ENCODE measurements around the gene FAAH.

Gene FAAH

DNA sequence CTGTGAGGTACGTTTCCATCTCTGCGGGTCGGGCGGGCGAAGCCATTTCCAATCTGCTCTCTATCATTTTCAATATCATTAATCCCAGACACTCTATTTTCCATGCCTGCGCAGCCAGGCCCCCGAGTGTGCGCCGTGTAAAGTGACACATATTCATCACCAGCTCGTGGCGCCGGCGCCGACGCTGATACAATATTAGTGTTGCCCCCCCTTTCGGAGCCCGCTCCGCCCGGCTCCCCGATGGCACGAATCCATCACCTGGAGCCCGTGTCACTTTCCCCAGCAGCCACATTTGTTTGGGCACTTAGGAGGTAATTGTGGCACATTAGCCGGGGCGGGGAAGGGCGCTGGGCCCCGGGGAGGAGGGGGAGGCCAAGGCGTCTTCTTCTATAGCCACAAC lies 61.8 kb downstream of the FAAH start:
- DNase-seq (ENCODE audit: low read depth), result no peak

DNA sequence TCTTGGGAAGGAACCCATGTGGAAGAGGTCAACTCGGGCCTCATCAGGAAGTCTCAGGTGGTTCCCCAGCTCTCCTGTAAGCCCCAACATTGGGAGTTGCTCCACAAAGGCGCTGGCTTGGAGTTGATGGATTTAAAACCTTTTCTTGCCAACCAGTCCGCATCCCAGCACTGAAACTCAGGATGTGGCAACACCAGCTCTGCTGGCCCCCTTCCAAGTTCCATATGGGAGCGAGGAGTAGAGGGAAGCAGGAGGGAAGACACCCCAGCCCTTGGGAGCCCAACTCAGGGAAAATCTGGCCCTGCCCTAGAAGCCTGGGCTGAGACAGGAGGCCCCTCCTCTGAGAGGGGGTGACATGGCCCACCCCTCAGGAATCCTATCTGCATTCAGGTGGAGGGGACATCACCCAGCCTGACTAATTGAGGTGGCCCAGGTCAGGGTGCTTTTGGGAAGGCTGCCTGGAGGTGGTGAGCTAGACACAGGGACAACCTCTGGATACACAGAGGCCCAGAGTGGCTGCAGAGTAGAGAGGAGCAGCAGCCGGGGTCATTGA lies 62.4 kb downstream of the FAAH start:
- H3K4me3 ChIP-seq (ENCODE audit: low read depth, low read length), result no peak overlapping the region
- TF ChIP-seq, protein P1, sequence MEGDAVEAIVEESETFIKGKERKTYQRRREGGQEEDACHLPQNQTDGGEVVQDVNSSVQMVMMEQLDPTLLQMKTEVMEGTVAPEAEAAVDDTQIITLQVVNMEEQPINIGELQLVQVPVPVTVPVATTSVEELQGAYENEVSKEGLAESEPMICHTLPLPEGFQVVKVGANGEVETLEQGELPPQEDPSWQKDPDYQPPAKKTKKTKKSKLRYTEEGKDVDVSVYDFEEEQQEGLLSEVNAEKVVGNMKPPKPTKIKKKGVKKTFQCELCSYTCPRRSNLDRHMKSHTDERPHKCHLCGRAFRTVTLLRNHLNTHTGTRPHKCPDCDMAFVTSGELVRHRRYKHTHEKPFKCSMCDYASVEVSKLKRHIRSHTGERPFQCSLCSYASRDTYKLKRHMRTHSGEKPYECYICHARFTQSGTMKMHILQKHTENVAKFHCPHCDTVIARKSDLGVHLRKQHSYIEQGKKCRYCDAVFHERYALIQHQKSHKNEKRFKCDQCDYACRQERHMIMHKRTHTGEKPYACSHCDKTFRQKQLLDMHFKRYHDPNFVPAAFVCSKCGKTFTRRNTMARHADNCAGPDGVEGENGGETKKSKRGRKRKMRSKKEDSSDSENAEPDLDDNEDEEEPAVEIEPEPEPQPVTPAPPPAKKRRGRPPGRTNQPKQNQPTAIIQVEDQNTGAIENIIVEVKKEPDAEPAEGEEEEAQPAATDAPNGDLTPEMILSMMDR (IDR thresholded peaks at IDR 0.05; ENCODE audit: control insufficient read depth, extremely low read depth, insufficient read depth), result no peak
- no peak for DNase-seq (ENCODE audit: low read depth)

More for the DNA sequence above, 61.8 kb downstream of the FAAH start:
- H3K4me3 ChIP-seq (ENCODE audit: low read depth, low read length), result no peak overlapping the region
- TF ChIP-seq, protein P1 (IDR thresholded peaks at IDR 0.05; ENCODE audit: control insufficient read depth, extremely low read depth, insufficient read depth), result no peak

GRCh38 chr1:46457178-46457577 lies 63.1 kb downstream of the FAAH start:
- H3K4me3 ChIP-seq (ENCODE audit: low read depth, low read length), result no peak overlapping the region
- DNase-seq (ENCODE audit: low read depth), result no peak

GRCh38 chr1:46458190-46458589 lies 64.1 kb downstream of the FAAH start:
- DNase-seq (ENCODE audit: low read depth), result no peak
- no peak overlapping the region for H3K4me3 ChIP-seq (ENCODE audit: low read depth, low read length)

More at GRCh38 chr1:46457178-46457577, 63.1 kb downstream of the FAAH start:
- TF ChIP-seq, protein P1 (IDR thresholded peaks at IDR 0.05; ENCODE audit: control insufficient read depth, extremely low read depth, insufficient read depth), result no peak

DNA sequence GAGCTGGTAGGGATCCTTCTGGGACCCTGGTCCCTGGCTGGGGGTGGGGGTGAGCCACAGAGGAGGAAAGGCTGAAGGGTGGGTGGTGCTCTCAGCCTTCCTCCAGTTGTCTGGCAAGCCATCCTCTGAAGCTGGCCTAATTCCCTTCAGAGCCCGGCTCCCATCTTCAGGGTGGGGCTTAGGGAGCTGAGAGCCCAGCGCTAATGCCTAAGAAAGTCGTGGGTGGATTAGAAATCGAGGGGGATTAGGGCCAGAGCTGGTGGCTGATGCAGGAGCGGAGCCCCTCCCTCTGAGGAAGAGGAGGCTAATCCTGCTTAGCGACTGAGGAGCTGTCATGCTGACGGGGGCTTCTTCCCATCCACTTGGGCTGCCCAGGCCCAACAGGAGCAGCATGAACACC lies 64.7 kb downstream of the FAAH start:
- TF ChIP-seq, protein P1 (IDR thresholded peaks at IDR 0.05; ENCODE audit: control insufficient read depth, extremely low read depth, insufficient read depth), result no peak
- H3K4me3 ChIP-seq (ENCODE audit: low read depth, low read length), result no peak overlapping the region
- no peak for DNase-seq (ENCODE audit: low read depth)

More at GRCh38 chr1:46458190-46458589, 64.1 kb downstream of the FAAH start:
- TF ChIP-seq, protein P1 (IDR thresholded peaks at IDR 0.05; ENCODE audit: control insufficient read depth, extremely low read depth, insufficient read depth), result no peak

DNA sequence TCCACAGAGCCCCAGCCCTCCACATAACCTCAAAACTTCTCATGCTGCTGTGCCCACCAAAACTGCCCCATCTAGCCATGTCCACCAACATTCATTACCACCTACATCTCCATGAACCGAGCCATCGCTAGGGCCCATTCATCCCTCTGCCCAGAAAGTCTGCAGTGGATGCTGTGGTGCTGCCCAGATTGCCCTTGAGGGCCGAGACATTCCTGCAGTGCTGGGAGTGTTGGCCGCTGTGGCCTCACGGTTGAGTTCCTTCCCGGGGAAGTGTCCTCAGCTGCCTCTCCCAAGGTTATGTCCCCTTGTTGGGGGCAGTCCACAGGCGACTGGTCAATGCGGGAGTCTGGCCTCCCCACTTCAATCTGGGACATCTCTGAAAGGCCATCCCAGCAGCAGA lies 65.2 kb downstream of the FAAH start:
- DNase-seq (ENCODE audit: low read depth), result no peak
- TF ChIP-seq, protein P1 (IDR thresholded peaks at IDR 0.05; ENCODE audit: control insufficient read depth, extremely low read depth, insufficient read depth), result no peak
- H3K4me3 ChIP-seq (ENCODE audit: low read depth, low read length), result no peak overlapping the region
